GM18505 (cell line): ENCODE data around the gene RIT1.

Source experiments
- ATAC-seq: cut with Tn5 transposase; IDR thresholded peaks from one replicate; pipeline ENCODE4 v1.9.1; 2021; ENCODE audit not compliant: unreplicated experiment
- POLR2A ChIP-seq: IDR thresholded peaks from 4 replicates; pipeline ENCODE4 v1.6.1; 2011; ENCODE audit warnings: borderline replicate concordance; ENCODE audit not compliant: insufficient read depth, insufficient read length; ENCODE audit errors: extremely low read depth

RIT1 gene

GRCh38 chr1:155864393-155864792, 46.8 kb downstream of the RIT1 start:
- no peak for ATAC-seq
- no peak for TF ChIP-seq POLR2A

DNA sequence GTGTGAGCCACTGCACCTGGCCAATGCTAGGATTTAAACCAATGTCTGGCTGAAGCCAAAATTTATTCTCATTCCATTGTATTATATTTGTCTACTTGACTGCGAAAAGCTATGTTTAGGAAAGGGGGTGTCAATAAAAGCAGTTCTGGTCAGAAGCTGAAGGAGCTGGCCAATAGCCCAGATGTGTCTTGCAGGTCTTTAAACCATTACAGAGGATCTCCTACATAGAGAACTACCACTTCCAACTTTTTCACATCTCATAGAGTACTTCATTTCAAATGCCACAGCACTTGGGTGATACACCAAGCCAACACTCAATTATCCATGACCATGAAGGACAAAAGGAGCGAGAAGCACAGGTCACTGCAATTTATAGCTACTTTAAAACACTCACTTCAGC, 49.3 kb downstream of the RIT1 start:
- no peak for TF ChIP-seq POLR2A
- no peak for ATAC-seq

DNA sequence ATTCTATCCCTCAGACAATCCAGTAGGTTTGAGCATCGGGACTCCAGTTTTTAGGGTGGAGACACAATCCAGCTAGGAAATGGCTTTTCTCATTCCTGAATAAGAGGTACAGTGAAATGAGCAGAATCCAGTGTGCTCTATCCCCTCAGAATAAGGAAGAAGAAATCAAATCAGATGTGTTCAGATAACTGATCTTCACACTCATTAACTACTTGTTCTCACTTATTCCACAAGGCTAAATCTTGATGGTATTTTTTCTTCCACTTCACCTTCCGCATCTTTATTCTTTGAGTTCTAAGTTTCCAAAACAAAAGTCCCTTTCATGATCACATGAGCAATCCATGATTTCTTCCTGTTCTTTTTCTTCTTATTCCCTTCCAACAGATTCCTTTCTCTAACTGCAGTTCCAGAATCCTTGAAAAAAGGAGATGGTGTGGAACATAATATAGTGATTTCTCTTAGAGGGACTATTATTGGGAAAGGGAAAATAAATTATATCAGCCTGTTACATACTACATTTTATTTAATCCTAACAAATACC, 50.1 kb downstream of the RIT1 start:
- no peak for ATAC-seq
- TF ChIP-seq POLR2A = no peak

- TF ChIP-seq POLR2A = peak; percentile 56
- peak; percentile 18 for ATAC-seq
These were observed 51.0 kb downstream of the RIT1 start for GRCh38 chr1:155859881-155860871.

- TF ChIP-seq POLR2A = no peak
- peak; percentile 68 for ATAC-seq
These were observed 51.8 kb downstream of the RIT1 start, which contains the start of gene SYT11 for GRCh38 chr1:155859234-155859829. Gene SYT11 (plus strand): TSS chr1:155859567. CDS start chr1:155859762, 195 bp downstream.

GRCh38 chr1:155858800-155859233, 52.3 kb downstream of the RIT1 start:
- no peak for ATAC-seq
- no peak for TF ChIP-seq POLR2A

DNA sequence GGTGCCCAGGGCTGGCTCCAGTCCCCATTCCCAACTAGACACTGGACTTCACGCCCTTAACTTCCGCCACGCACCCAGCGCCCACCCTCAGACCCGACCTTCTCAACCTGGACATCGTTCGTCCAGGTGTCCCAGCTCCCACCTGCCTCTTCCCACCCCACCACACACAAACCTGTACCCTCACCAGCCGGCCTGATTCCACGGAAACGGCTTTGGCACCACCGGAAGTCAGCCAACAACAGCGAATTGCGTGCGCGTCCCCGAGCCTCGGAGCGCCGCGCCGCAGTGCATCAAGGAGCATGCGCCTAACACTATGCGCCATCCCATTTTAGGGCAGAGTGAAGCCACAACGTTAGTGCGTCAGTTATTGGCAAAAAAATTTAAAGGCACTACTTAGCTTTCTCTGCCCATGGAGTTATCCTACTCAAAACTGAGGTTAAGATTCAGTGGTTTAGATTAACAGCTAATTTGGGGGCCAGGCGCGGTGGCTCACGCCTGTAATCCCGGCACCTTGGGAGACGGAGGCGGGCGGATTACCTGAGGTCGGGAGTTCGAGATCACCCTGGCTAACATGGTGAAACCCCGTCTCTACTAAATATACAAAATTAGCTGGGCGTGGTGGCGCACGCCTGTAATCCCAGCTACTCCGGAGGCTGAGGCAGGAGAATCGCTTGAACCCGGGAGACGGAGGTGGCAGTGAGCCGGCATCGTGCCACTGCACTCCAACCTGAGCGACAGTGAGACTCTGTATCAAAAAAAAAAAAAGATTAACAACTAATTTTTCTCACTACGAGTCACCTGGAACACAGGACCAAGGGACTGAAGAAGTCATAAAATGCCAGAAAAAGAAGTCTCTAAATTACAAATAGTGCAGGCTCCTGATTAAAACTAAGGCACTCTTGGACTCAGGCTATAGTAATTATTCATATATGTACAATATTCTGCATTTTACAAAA, 53.9 kb downstream of the RIT1 start, which contains the start of gene GON4L:
Gene GON4L, minus strand, starts transcription at position 240 of the 956 bp plus-strand sequence. CDS start 3,434 bp downstream, outside the sequence.
- peak; percentile 52 for ATAC-seq
- peak; percentile 90 for TF ChIP-seq POLR2A

GRCh38 chr1:155856257-155856974, 54.7 kb downstream of the RIT1 start:
- no peak for TF ChIP-seq POLR2A
- ATAC-seq = no peak

DNA sequence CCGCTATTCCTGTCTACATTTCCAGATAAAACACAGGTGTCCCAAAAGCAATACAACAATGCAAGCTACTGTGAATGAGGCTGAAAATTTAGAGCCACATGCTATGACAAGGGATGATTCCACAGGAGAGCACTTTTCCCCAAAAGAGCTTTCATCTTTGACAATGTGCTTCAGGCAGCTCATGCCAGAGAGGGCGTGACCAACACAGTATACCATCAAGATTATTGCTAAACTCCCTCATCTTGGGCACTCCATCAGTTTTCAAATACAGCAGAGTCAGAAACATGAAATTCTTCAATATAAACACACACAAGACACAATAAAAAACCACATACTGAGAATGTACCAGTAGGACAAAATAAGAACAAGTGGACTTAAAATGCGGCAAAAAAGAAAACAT, 60.8 kb downstream of the RIT1 start:
- ATAC-seq = no peak
- no peak for TF ChIP-seq POLR2A

DNA sequence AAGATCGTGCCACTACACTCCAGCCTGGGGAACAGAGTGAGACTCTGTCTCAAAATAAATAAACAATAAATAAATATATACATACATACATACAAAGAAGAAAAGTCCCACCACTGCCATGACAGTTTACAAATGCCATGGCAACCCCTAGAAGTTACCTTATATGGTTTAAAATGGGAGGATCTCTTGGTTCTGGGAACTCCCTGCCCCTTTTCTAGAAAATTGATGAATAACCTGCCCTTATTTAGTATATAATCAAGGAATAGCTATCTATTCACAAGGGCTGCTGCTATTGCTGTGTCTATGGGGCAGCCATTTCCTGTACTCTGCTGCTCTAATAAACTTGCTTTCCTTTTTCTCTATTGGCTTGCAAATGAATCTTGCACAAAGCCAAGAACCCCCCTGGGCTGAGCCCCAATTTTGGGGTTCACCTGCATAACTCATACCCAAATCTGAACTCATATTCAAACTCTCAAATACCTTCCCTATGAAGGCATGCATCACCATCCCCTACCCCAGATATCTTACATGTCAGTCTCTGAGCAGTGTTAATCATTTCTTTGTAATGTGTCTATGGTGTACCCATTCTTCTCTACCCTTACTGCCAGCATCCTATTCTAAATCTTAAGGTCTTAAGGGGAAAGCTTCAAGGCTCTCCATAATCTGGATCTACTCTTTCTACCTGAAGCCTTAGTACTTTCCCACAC, 63.2 kb downstream of the RIT1 start:
- ATAC-seq = no peak
- TF ChIP-seq POLR2A = no peak
